Measurements from ENCODE around the gene BLACAT1. TPM values are rescaled to one million over a fixed set of nuclear protein-coding genes. Genes with fewer than 3 reads are reported as not detected.

Gene BLACAT1
- total and polyA plus RNA-seq, 2 of the 8 experiments (the other 6 are each of a cell fraction or from before 2014, with no cell fraction given) = 3.5 to 10.5 TPM

- Histone ChIP-seq H3K4me1 (replicated peaks in 1 of 4; ENCODE audit: control insufficient read depth in 3 of 4, insufficient read depth in 4 of 4, low read length in 3 of 4) (peaks cover 12 to 28% (median 18%) of the 10 kb centered on the region in 4 experiments), H3K23ac (ENCODE audit: insufficient read length) (no peak overlapping the region), H3K4me3 (ENCODE audit: extremely low read depth in 1 of 4, insufficient read depth in 2 of 4, low read depth in 3 of 4, low read length in 4 of 4) (no peak overlapping the region), H3K36me3 (ENCODE audit: control insufficient read depth in 2 of 4, insufficient read depth in 4 of 4, low read length in 3 of 4) (no peaks in the 10 kb centered on the region), H4K20me1 (replicated peaks in 1 of 2; ENCODE audit: control insufficient read depth in 1 of 2, insufficient read depth in 2 of 2, low read length in 2 of 2) (peaks cover 0 to 2% of the 10 kb centered on the region in 2 experiments), H3K56ac (replicated peaks; ENCODE audit: insufficient read length, low read depth, low read length) (no peak overlapping the region), H3K27ac (ENCODE audit: low read depth, low read length) (no peak overlapping the region), H3K23me2 (ENCODE audit: low read depth, low read length) (no peaks in the 10 kb centered on the region), H3K18ac (ENCODE audit: extremely low read depth, low read length) (no peak overlapping the region), H3K27me3 (replicated peaks in 1 of 4; ENCODE audit: control insufficient read depth in 3 of 4, extremely low read depth in 1 of 4, insufficient read depth in 3 of 4, low read length in 3 of 4) (peaks cover 0 to 15% (median 7%) of the 10 kb centered on the region in 4 experiments; a peak in 4 of 7 replicates), H2BK120ac (replicated peaks; ENCODE audit: low read depth, low read length) (no peak overlapping the region), H3K9me3 (ENCODE audit: insufficient read depth in 2 of 2, low read depth in 1 of 2, low read length in 1 of 2) (no peaks in the 10 kb centered on the region), H4K8ac (ENCODE audit: extremely low read depth, insufficient read depth, low read length) (no peak overlapping the region), H2BK5ac (ENCODE audit: low read depth, low read length) (no peak overlapping the region), H3K14ac (ENCODE audit: insufficient read length) (no peak overlapping the region), H4K91ac (replicated peaks; ENCODE audit: insufficient read length, low read length) (no peak overlapping the region), H2BK12ac (ENCODE audit: low read depth, low read length) (no peak overlapping the region), H2AK5ac (ENCODE audit: low read depth, low read length) (no peak overlapping the region), H2BK20ac (ENCODE audit: low read length) (no peak overlapping the region), H3K4me2 (ENCODE audit: insufficient read depth in 1 of 2, low read depth in 2 of 2, low read length in 2 of 2) (no peak overlapping the region), H4K5ac (ENCODE audit: insufficient read length, low read depth, low read length) (no peak overlapping the region), H2AFZ (ENCODE audit: low read length) (no peak overlapping the region), H2BK15ac (ENCODE audit: low read length) (no peak overlapping the region), H3K9ac (replicated peaks in 1 of 4; ENCODE audit: extremely low read depth in 1 of 4, low read depth in 3 of 4, low read length in 3 of 4) (no peak overlapping the region), H3K4ac (replicated peaks; ENCODE audit: insufficient read length, low read depth, low read length) (no peak overlapping the region), H3K79me1 (ENCODE audit: low read depth, low read length) (no peaks in the 10 kb centered on the region; the same call in 1 of the 2 replicates), H3K79me2 (ENCODE audit: control insufficient read depth in 1 of 2, insufficient read depth in 2 of 2, low read length in 2 of 2) (no peaks in the 10 kb centered on the region)
- ChIA-PET POLR2A (ENCODE audit: partially characterized antibody) (interaction anchor here (0.6 to 2.7 kb wide), 10 partner anchors 8 to 270 kb away, joined by 3 to 19 read pairs (median 3); partner anchors contain the start of genes BLACAT1 and NUAK2), CTCF (ENCODE audit: partially characterized antibody) (interaction anchor here (0.6 to 30.2 kb wide), 8 partner anchors 9 to 86 kb away, joined by 3 to 767 read pairs (median 4); partner anchors contain the start of genes BLACAT1 and CDK18)
- TF ChIP-seq EZH2 (IDR thresholded peaks at IDR 0.05; ENCODE audit: low read depth, low read length, severe bottlenecking) (no peak), RFX5 (IDR thresholded peaks at IDR 0.05; ENCODE audit: borderline replicate concordance, low read depth, low read length) (no peak), SAP30 (IDR thresholded peaks at IDR 0.05; ENCODE audit: insufficient read depth, insufficient replicate concordance, low read length) (no peak), JUN (IDR thresholded peaks at IDR 0.05; ENCODE audit: low read depth, low read length) (no peak), GABPA (IDR thresholded peaks at IDR 0.05; ENCODE audit: borderline replicate concordance, insufficient read depth, low read length) (no peak), ATF3 (IDR thresholded peaks at IDR 0.05; ENCODE audit: insufficient read depth, low read depth, low read length) (no peak)
- DNase-seq (ENCODE audit: low read depth in 1 of 2, low spot score in 2 of 2) (no peak), FAIRE-seq (no peak)
- 79% methylated on average over 11 of the region's 11 CpGs; no CpG with 5 or more reads in 1 of the 2 experiments for WGBS, 2 experiments (ENCODE audit: extremely low coverage in 1 of 2, insufficient coverage in 1 of 2, insufficient read length in 1 of 2, insufficient replicate concordance in 2 of 2, low coverage in 1 of 2, low lambda C conversion rate in 2 of 2, missing lambda C conversion rate in 1 of 2)
Observed at GRCh38 chr1:205435578-205436573, 20.0 kb downstream of the BLACAT1 start.
